OCI-LY1 (cell line): Measurements from ENCODE around the gene LDLRAD4.

ENCODE experiments used
- H2AFZ ChIP-seq: fragments of 200-600 bp; sonication (generic), shearing (Covaris generic); 2 replicates; pipeline ENCODE4 v1.6.0; 2014; ENCODE audit warnings: antibody characterized with exemption, mild to moderate bottlenecking, low read length
- H3F3A ChIP-seq: fragments of 200-600 bp; sonication (generic), shearing (Covaris generic); 2 replicates; pipeline ENCODE4 v1.6.0; 2014; ENCODE audit warnings: mild to moderate bottlenecking, antibody characterized with exemption, low read length, moderate library complexity; ENCODE audit not compliant: insufficient read depth
- H3K27ac ChIP-seq: fragments of 200-600 bp; sonication (generic); 2 replicates; pipeline ENCODE4 v1.5.1; 2014; ENCODE audit warnings: low read length, mixed run types, mild to moderate bottlenecking, low read depth; ENCODE audit not compliant: poor library complexity, severe bottlenecking
- H3K27me3 ChIP-seq: fragments of 200-600 bp; sonication (generic); 2 replicates; pipeline ENCODE4 v1.6.0; 2014; ENCODE audit warnings: antibody characterized with exemption, mild to moderate bottlenecking, low read length, moderate library complexity; ENCODE audit not compliant: insufficient read depth
- H3K36me3 ChIP-seq: fragments of 200-600 bp; sonication (generic); 2 replicates; pipeline ENCODE4 v1.6.1; 2014; ENCODE audit warnings: mild to moderate bottlenecking, antibody characterized with exemption, low read length, moderate library complexity, mixed read lengths; ENCODE audit not compliant: insufficient read depth
- H3K4me1 ChIP-seq: fragments of 200-600 bp; sonication (generic); 2 replicates; pipeline ENCODE4 v1.5.1; 2014; ENCODE audit warnings: mild to moderate bottlenecking, low read length, moderate library complexity; ENCODE audit not compliant: insufficient read depth, severe bottlenecking
- H3K4me2 ChIP-seq: fragments of 200-600 bp; sonication (generic), shearing (Covaris generic); 2 replicates; pipeline ENCODE4 v1.6.1; 2014; ENCODE audit warnings: low read length
- H3K4me3 ChIP-seq: fragments of 200-600 bp; sonication (generic); 2 replicates; pipeline ENCODE4 v1.5.1; 2014; ENCODE audit warnings: low read length, low read depth, mild to moderate bottlenecking, mixed read lengths; ENCODE audit not compliant: poor library complexity, severe bottlenecking
- H3K79me2 ChIP-seq: fragments of 200-600 bp; shearing (Covaris generic); 2 replicates; pipeline ENCODE4 v1.6.1; 2016; ENCODE audit warnings: mixed run types, low read length, mixed read lengths; ENCODE audit not compliant: insufficient read depth
- H3K9ac ChIP-seq: fragments of 200-600 bp; sonication (generic), shearing (Covaris generic); 2 replicates; pipeline ENCODE4 v1.6.1; 2014; ENCODE audit warnings: mild to moderate bottlenecking, low read length, mixed read lengths
- H3K9me2 ChIP-seq: fragments of 200-600 bp; sonication (generic), shearing (Covaris generic); 2 replicates; pipeline ENCODE4 v1.6.1; 2014; ENCODE audit warnings: low read depth, mild to moderate bottlenecking, low read length, mixed read lengths
- H3K9me3 ChIP-seq: fragments of 200-600 bp; shearing (Covaris generic); 2 replicates; pipeline ENCODE4 v1.6.1; 2014; ENCODE audit warnings: low read length, mixed read lengths
- H4K20me1 ChIP-seq: fragments of 200-600 bp; sonication (generic), shearing (Covaris generic); 2 replicates; pipeline ENCODE4 v1.6.0; 2016; ENCODE audit warnings: mild to moderate bottlenecking, low read length; ENCODE audit not compliant: insufficient read depth
- CTCF ChIP-seq: fragments of 200-600 bp; sonication (generic), shearing (Covaris generic); IDR thresholded peaks from 2 replicates; pipeline ENCODE4 v1.5.1; 2017; ENCODE audit warnings: mild to moderate bottlenecking, antibody characterized with exemption, low read length, moderate library complexity, mixed read lengths
- EZH2 ChIP-seq: fragments of 200-600 bp; sonication (generic), shearing (Covaris generic); IDR thresholded peaks from 2 replicates; pipeline ENCODE4 v1.8.0; 2017; ENCODE audit warnings: borderline replicate concordance, mixed run types, mild to moderate bottlenecking, antibody characterized with exemption, low read length, moderate library complexity, mixed read lengths

Gene LDLRAD4

GRCh38 chr18:13424363-13424762, 205.8 kb downstream of the LDLRAD4 start:
- H3F3A ChIP-seq = no peaks in the 10 kb centered on the region
- no peaks in the 10 kb centered on the region for H4K20me1 ChIP-seq
- no peak overlapping the region for H3K4me3 ChIP-seq
- no peaks in the 10 kb centered on the region; the same call in 1 of the 2 replicates for H3K27me3 ChIP-seq
- H3K4me1 ChIP-seq = peaks cover 26% of the 10 kb centered on the region
- H3K9me2 ChIP-seq = no peaks in the 10 kb centered on the region
- no peaks in the 10 kb centered on the region for H3K9me3 ChIP-seq
- no peak overlapping the region for H3K27ac ChIP-seq
- no peak overlapping the region for H3K4me2 ChIP-seq
- no peaks in the 10 kb centered on the region; the same call in 1 of the 2 replicates for H3K36me3 ChIP-seq
- H3K79me2 ChIP-seq = no peaks in the 10 kb centered on the region
- TF ChIP-seq CTCF (no peak), EZH2 (no peak)
- H3K9ac ChIP-seq = no peak overlapping the region
- no peak overlapping the region for H2AFZ ChIP-seq

DNA sequence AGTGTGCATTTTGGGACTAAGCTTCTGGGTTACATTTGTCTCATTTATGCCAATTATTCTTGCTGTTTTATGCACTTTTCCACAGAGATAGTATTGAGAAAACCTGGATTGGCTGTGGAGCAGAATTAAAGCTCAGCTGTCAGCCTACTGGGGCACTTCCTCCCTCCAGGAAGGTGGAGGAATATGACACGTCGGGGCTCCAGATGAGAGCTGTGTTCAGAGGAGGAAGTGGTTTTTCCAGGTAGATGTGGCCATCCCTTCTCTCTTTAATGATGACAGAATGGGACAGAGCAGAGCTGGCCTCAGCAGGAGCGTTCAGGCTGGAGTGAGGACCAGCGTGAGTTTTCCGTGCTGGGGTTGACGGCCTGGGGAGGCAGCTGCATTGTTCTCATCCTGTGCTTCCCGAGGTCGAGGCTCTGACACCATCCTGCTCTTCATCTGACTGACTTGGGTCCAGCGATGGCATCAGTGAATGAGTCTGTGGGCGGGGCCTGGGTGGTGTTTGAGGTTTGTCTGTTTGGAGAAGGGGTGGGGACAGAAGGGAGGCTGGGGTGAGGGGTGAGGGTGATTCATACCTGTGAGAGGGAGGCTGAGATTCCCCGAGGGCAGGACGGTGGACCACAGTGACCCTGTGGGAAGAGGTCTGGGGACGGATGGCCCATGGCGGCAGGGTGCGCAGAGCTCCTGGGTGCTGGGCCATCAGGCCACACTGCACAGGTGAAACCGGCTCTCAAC, 207.0 kb downstream of the LDLRAD4 start:
- Histone ChIP-seq H4K20me1 (no peaks in the 10 kb centered on the region), H3K27me3 (no peaks in the 10 kb centered on the region; the same call in 1 of the 2 replicates), H3K79me2 (no peaks in the 10 kb centered on the region), H3K4me1 (peaks cover 16% of the 10 kb centered on the region), H3K4me2 (no peak overlapping the region), H3K4me3 (no peak overlapping the region), H3F3A (no peaks in the 10 kb centered on the region), H3K36me3 (no peaks in the 10 kb centered on the region; the same call in 1 of the 2 replicates), H3K27ac (no peak overlapping the region), H3K9me2 (no peaks in the 10 kb centered on the region), H2AFZ (no peak overlapping the region), H3K9me3 (no peaks in the 10 kb centered on the region), H3K9ac (no peak overlapping the region)
- TF ChIP-seq EZH2 = no peak
- no peak for TF ChIP-seq CTCF

DNA sequence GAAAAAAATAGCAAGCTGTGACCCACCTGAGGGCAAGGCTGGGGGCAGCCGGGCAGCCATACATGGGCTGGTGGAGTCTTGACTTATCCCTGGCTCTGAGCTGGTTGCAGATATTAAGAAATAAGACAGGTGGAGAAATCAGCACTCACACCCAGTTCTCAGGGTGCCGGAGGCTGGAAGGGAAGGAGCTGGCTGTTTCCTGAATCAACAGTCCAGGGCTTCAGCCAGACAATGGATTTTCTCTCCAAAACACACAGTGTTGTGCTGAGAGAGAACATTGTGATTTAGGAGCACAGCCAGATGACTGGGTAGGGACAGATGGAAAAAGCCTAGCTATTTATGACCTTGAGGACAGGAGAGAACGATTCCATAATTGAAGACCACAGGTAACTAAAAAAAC, 208.8 kb downstream of the LDLRAD4 start:
- Histone ChIP-seq H3F3A (no peaks in the 10 kb centered on the region), H3K79me2 (no peaks in the 10 kb centered on the region), H3K36me3 (peaks cover 6% of the 10 kb centered on the region; the same call in 1 of the 2 replicates), H4K20me1 (no peaks in the 10 kb centered on the region), H3K4me2 (no peak overlapping the region), H3K9me3 (no peaks in the 10 kb centered on the region), H3K9ac (no peak overlapping the region), H3K4me3 (no peak overlapping the region), H3K9me2 (no peaks in the 10 kb centered on the region), H3K4me1 (no peaks in the 10 kb centered on the region), H2AFZ (no peak overlapping the region), H3K27me3 (peaks cover 5% of the 10 kb centered on the region; the same call in 1 of the 2 replicates), H3K27ac (no peak overlapping the region)
- TF ChIP-seq CTCF (no peak), EZH2 (no peak)
